GM12878 (cell line): ENCODE measurements around the gene VCP. TPM values are rescaled to one million over a fixed set of nuclear protein-coding genes. Genes with fewer than 3 reads are reported as not detected.

ENCODE experiments used
- BCL11A ChIP-seq: IDR thresholded peaks from 2 replicates; pipeline ENCODE4 v1.6.1; 2011; ENCODE audit warnings: low read depth, low read length
- CBX5 ChIP-seq: sonication (generic); IDR thresholded peaks from 2 replicates; pipeline ENCODE4 v1.6.1; 2016; ENCODE audit warnings: low read depth, moderate library complexity, mild to moderate bottlenecking, inconsistent platforms
- CHD1 ChIP-seq: IDR thresholded peaks from 2 replicates; pipeline ENCODE4 v1.6.1; 2012; ENCODE audit warnings: low read depth, low read length, improper control_type of control experiment
- EED ChIP-seq: sonication (generic); IDR thresholded peaks from 2 replicates; pipeline ENCODE4 v1.6.1; 2016; ENCODE audit warnings: antibody characterized with exemption, low read depth
- ETV6 ChIP-seq, 2 experiments: fragments of 450-650 bp in 1 of 2; IDR thresholded peaks in 1 of 2; conservative IDR thresholded peaks in 1 of 2; 2 replicates each; pipeline ENCODE4 v1.6.1; 2014; ENCODE audit warnings: antibody characterized with exemption in 1 of 2, borderline replicate concordance in 1 of 2, low read depth in 1 of 2, mild to moderate bottlenecking in 1 of 2, moderate library complexity in 1 of 2
- JUND ChIP-seq: IDR thresholded peaks from 2 replicates; pipeline ENCODE4 v1.6.1; 2012; ENCODE audit warnings: low read depth, mild to moderate bottlenecking, low read length, improper control_type of control experiment, moderate library complexity
- KDM1A ChIP-seq: fragments of 200-600 bp; sonication (generic); IDR thresholded peaks from 2 replicates; pipeline ENCODE4 v1.6.1; 2016; ENCODE audit warnings: borderline replicate concordance
- LARP7 ChIP-seq: fragments of 450-650 bp; IDR thresholded peaks from 2 replicates; pipeline ENCODE4 v1.6.1; 2017; ENCODE audit warnings: mild to moderate bottlenecking
- NFIC ChIP-seq: IDR thresholded peaks from 2 replicates; pipeline ENCODE4 v1.6.1; 2012; ENCODE audit warnings: low read depth, mild to moderate bottlenecking, inconsistent platforms, low read length, moderate library complexity
- NRF1 ChIP-seq: conservative IDR thresholded peaks from 2 replicates; pipeline ENCODE4 v1.6.1; 2011; ENCODE audit warnings: mild to moderate bottlenecking, low read depth, low read length, improper control_type of control experiment
- PAX5 ChIP-seq: IDR thresholded peaks from 2 replicates; pipeline ENCODE4 v1.6.1; 2011; ENCODE audit warnings: low read depth, low read length, borderline replicate concordance
- RCOR1 ChIP-seq: conservative IDR thresholded peaks from 2 replicates; pipeline ENCODE4 v1.6.1; 2012; ENCODE audit warnings: low read depth, low read length, improper control_type of control experiment
- RFX5 ChIP-seq: IDR thresholded peaks from 2 replicates; pipeline ENCODE4 v1.6.1; 2011; ENCODE audit warnings: low read depth, low read length, improper control_type of control experiment
- SIN3A ChIP-seq: IDR thresholded peaks from 2 replicates; pipeline ENCODE4 v1.6.1; 2012; ENCODE audit warnings: low read depth, low read length, improper control_type of control experiment
- SIX5 ChIP-seq: IDR thresholded peaks from 2 replicates; pipeline ENCODE4 v1.6.1; 2011; ENCODE audit warnings: mild to moderate bottlenecking, low read depth, low read length, moderate library complexity; ENCODE audit not compliant: severe bottlenecking
- SMAD5 ChIP-seq: IDR thresholded peaks from 2 replicates; pipeline ENCODE4 v1.6.1; 2016; ENCODE audit warnings: antibody characterized with exemption, low read depth
- SP1 ChIP-seq: IDR thresholded peaks from one replicate; pipeline ENCODE4 v1.6.1; 2011; ENCODE audit warnings: low read depth, low read length
- SREBF2 ChIP-seq: IDR thresholded peaks from 2 replicates; pipeline ENCODE4 v1.6.1; 2012; ENCODE audit warnings: mild to moderate bottlenecking, low read length
- STAT1 ChIP-seq: fragments of 450-650 bp; conservative IDR thresholded peaks from 2 replicates; pipeline ENCODE4 v1.6.1; 2014; ENCODE audit warnings: antibody characterized with exemption, mild to moderate bottlenecking
- TAF1 ChIP-seq: IDR thresholded peaks from 2 replicates; pipeline ENCODE4 v1.6.1; 2011; ENCODE audit warnings: mild to moderate bottlenecking, low read depth, low read length, borderline replicate concordance
- TCF3 ChIP-seq: IDR thresholded peaks from 2 replicates; pipeline ENCODE4 v1.6.1; 2012; ENCODE audit warnings: low read depth, mild to moderate bottlenecking, low read length, borderline replicate concordance; ENCODE audit not compliant: insufficient read depth
- YY1 ChIP-seq: IDR thresholded peaks from 2 replicates; pipeline ENCODE4 v1.6.1; 2011; ENCODE audit warnings: low read depth, mild to moderate bottlenecking, low read length
- ZBED1 ChIP-seq: IDR thresholded peaks from 2 replicates; pipeline ENCODE4 v1.6.1; 2016; ENCODE audit warnings: borderline replicate concordance
- polyA plus RNA-seq, 11 experiments: library from polyadenylated mRNA; depleted of rRNA in 4 of 11; unstranded in 6 of 11; stranded (reverse) in 5 of 11; fragments of >200 nt; fragmentation: Nextera tagmentation in 4 of 11; fragmentation: Illumina TruSeq in 1 of 11; extraction: Ambion mirVana in 4 of 11; extraction: Trizol in 1 of 11; gene quantifications; 1 replicate in 1 of 11; 2 replicates in 10 of 11; pipeline versions ENCODE4 v1.2.1 to v1.2.3, GENCODE V29; 2011 to 2016; ENCODE audit warnings: inconsistent platforms in 2 of 11, missing spikeins in 2 of 11, low read depth in 1 of 11
- total RNA-seq, 4 experiments: library from RNA; depleted of rRNA in 3 of 4; stranded (reverse); fragments of >200 nt in 3 of 4; fragmentation: Illumina TruSeq in 1 of 4; extraction: Trizol in 1 of 4; gene quantifications; 2 replicates each; pipeline versions ENCODE4 v1.2.1 to v1.2.3, GENCODE V29; 2013 to 2021
- TF ChIP-seq, protein P1 (sequence below): fragments of 450-650 bp; IDR thresholded peaks from 2 replicates; pipeline ENCODE4 v1.6.1; 2014; ENCODE audit warnings: mild to moderate bottlenecking
- TF ChIP-seq, protein P2 (sequence below): IDR thresholded peaks from 2 replicates; pipeline ENCODE4 v1.6.1; 2011; ENCODE audit warnings: borderline replicate concordance, low read depth, mild to moderate bottlenecking, moderate library complexity, mixed read lengths, low read length; ENCODE audit not compliant: insufficient read depth; ENCODE audit errors: extremely low read length
- TF ChIP-seq, protein P3 (sequence below), 3 experiments: IDR thresholded peaks in 2 of 3; conservative IDR thresholded peaks in 1 of 3; 2 replicates each; pipeline ENCODE4 v1.5.1; 2011; ENCODE audit warnings: low read depth in 3 of 3, low read length in 3 of 3, mild to moderate bottlenecking in 3 of 3, control low read depth in 2 of 3, moderate library complexity in 2 of 3, inconsistent platforms in 1 of 3, mixed read lengths in 1 of 3; ENCODE audit not compliant: control insufficient read depth in 2 of 3, insufficient read depth in 1 of 3; ENCODE audit errors: extremely low read depth in 1 of 3
- TF ChIP-seq, protein P4 (sequence below): fragments of 450-650 bp; IDR thresholded peaks from 2 replicates; pipeline ENCODE4 v1.6.1; 2016; ENCODE audit warnings: mild to moderate bottlenecking

Gene VCP
- total and polyA plus RNA-seq, 10 of the 15 experiments (the other 5 are each of a cell fraction or from before 2014, with no cell fraction given), result 7.4 to 327 (median 244) TPM

DNA sequence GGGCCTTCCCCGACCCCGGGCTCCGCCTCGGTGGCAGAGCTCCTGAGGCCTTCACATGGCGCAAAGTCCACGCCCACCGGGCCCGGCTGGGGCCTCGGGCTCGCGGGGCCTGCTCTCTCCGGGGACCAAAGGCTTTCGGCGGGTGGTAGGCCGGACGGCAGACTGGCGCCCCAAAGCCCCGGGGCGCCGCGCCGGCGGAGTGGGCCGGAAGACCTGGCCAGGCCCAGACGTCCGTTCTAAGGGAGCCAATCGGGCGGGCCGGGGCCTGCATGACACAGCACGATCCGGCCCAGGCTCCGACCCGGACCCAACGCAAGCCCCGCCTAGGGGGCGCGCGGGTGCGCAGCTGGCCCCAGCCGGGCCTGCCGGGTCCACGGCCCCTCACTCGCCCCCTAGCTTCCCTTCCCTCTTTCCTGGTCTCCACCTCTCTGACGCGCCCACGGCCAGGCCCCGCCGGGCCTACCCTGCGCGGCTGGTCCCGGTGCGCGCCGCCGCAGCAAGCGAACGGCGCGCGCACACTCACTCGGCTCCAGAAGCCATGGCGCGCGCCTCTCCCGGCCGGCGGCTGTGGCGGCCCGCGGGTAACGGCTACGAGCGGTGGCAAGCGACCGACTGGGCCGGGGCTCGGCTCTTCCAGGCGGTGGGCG is 488 bp downstream of the VCP start (continued):
- TF ChIP-seq ETV6 (conservative IDR thresholded peaks at IDR 0.05 in 1 of 2, IDR thresholded peaks at IDR 0.05 in 1 of 2; ENCODE audit: borderline replicate concordance in 1 of 2, low read depth in 1 of 2) (no peak), TAF1 (peak; percentile 57; the same call in 1 of the 2 replicates), TCF3 (no peak; the same call in 1 of the 2 replicates), SIX5 (no peak), CBX5 (no peak), STAT1 (no peak; the same call in 1 of the 2 replicates), RFX5 (no peak), RCOR1 (no peak), SREBF2 (0 out of 2 replicates have a peak, but pooled peaks have one; percentile 12), SP1 (peak; percentile 87), CHD1 (no peak; the same call in 1 of the 2 replicates), EED (no peak), JUND (no peak), SIN3A (peak; percentile 27; the same call in 1 of the 2 replicates), YY1 (peak; percentile 60; the same call in 1 of the 2 replicates), KDM1A (no peak), SMAD5 (no peak; the same call in 1 of the 2 replicates), PAX5 (no peak), BCL11A (no peak; the same call in 1 of the 2 replicates), NFIC (no peak), NRF1 (0 out of 2 replicates have a peak, but pooled peaks have one; percentile 21), LARP7 (peak; percentile 88), ZBED1 (no peak)
- TF ChIP-seq, protein P1, sequence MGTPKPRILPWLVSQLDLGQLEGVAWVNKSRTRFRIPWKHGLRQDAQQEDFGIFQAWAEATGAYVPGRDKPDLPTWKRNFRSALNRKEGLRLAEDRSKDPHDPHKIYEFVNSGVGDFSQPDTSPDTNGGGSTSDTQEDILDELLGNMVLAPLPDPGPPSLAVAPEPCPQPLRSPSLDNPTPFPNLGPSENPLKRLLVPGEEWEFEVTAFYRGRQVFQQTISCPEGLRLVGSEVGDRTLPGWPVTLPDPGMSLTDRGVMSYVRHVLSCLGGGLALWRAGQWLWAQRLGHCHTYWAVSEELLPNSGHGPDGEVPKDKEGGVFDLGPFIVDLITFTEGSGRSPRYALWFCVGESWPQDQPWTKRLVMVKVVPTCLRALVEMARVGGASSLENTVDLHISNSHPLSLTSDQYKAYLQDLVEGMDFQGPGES, result no peak
- TF ChIP-seq, protein P2, sequence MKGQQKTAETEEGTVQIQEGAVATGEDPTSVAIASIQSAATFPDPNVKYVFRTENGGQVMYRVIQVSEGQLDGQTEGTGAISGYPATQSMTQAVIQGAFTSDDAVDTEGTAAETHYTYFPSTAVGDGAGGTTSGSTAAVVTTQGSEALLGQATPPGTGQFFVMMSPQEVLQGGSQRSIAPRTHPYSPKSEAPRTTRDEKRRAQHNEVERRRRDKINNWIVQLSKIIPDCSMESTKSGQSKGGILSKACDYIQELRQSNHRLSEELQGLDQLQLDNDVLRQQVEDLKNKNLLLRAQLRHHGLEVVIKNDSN, result no peak
- TF ChIP-seq, protein P3, sequence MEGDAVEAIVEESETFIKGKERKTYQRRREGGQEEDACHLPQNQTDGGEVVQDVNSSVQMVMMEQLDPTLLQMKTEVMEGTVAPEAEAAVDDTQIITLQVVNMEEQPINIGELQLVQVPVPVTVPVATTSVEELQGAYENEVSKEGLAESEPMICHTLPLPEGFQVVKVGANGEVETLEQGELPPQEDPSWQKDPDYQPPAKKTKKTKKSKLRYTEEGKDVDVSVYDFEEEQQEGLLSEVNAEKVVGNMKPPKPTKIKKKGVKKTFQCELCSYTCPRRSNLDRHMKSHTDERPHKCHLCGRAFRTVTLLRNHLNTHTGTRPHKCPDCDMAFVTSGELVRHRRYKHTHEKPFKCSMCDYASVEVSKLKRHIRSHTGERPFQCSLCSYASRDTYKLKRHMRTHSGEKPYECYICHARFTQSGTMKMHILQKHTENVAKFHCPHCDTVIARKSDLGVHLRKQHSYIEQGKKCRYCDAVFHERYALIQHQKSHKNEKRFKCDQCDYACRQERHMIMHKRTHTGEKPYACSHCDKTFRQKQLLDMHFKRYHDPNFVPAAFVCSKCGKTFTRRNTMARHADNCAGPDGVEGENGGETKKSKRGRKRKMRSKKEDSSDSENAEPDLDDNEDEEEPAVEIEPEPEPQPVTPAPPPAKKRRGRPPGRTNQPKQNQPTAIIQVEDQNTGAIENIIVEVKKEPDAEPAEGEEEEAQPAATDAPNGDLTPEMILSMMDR (IDR thresholded peaks at IDR 0.05 in 2 of 3, conservative IDR thresholded peaks at IDR 0.05 in 1 of 3; ENCODE audit: control insufficient read depth in 2 of 3, extremely low read depth in 1 of 3, insufficient read depth in 1 of 3, low read depth in 3 of 3, low read length in 3 of 3), result peak in 2 of 3 experiments; percentile 29 to 33; a peak in 3 of 6 replicates
- TF ChIP-seq, protein P4, sequence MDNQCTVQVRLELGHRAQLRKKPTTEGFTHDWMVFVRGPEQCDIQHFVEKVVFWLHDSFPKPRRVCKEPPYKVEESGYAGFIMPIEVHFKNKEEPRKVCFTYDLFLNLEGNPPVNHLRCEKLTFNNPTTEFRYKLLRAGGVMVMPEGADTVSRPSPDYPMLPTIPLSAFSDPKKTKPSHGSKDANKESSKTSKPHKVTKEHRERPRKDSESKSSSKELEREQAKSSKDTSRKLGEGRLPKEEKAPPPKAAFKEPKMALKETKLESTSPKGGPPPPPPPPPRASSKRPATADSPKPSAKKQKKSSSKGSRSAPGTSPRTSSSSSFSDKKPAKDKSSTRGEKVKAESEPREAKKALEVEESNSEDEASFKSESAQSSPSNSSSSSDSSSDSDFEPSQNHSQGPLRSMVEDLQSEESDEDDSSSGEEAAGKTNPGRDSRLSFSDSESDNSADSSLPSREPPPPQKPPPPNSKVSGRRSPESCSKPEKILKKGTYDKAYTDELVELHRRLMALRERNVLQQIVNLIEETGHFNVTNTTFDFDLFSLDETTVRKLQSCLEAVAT, result no peak
